Activated CD8-positive, alpha-beta memory T cell treated with anti-CD3 and anti-CD28 coated beads for 4 hours (primary cell): ENCODE data around the gene MRPL53.
"Not testable (repeated sequence)": the region's sequence is repeated elsewhere in the genome, so short reads cannot be mapped to it uniquely, and the experiment has no call there.

ENCODE experiments used
- DNase-seq, 2 donors: peaks; one replicate each; pipeline ENCODE4 v3.0.0-alpha.2; 2020; ENCODE audit warnings: low read depth in 2 of 2

The MRPL53 gene

GRCh38 chr2:74482801-74483674 is 10.6 kb upstream of the MRPL53 start, which contains the start of the genes CCDC142 and TTC31:
Gene CCDC142, minus strand, starts transcription at chr2:74482998. Its CDS starts 161 bp downstream, at chr2:74482837.
Gene TTC31, plus strand, starts transcription at chr2:74483081. Its CDS starts 15 bp downstream, at chr2:74483096.
- peak; percentile 85 to 90 for DNase-seq

- DNase-seq, result no peak
Measured at GRCh38 chr2:74481961-74482800, 9.7 kb upstream of the MRPL53 start.

GRCh38 chr2:74481431-74481830 is 9.0 kb upstream of the MRPL53 start:
- no peak for DNase-seq

GRCh38 chr2:74474899-74475298 is 2.4 kb upstream of the MRPL53 start:
- no peak for DNase-seq

GRCh38 chr2:74474481-74474880 is 2.0 kb upstream of the MRPL53 start:
- no peak for DNase-seq

- no peak for DNase-seq
Measured at GRCh38 chr2:74472945-74473258, 422 bp upstream of the MRPL53 start.

- DNase-seq, result no peak
Measured at GRCh38 chr2:74471332-74472065, 981 bp downstream of the MRPL53 start.

- not testable (repeated sequence) for DNase-seq
Measured at GRCh38 chr2:74470742-74471141, 1.7 kb downstream of the MRPL53 start.

- DNase-seq, result no peak
Measured at GRCh38 chr2:74464406-74464805, 8.1 kb downstream of the MRPL53 start.

GRCh38 chr2:74462786-74463105 is 9.7 kb downstream of the MRPL53 start:
- DNase-seq, result no peak

GRCh38 chr2:74462054-74462785 is 10.3 kb downstream of the MRPL53 start:
- no peak for DNase-seq

- DNase-seq, result no peak
Measured at GRCh38 chr2:74461187-74462053, 11.1 kb downstream of the MRPL53 start.

GRCh38 chr2:74460187-74460586 is 12.3 kb downstream of the MRPL53 start:
- DNase-seq, result not testable (repeated sequence)

GRCh38 chr2:74459503-74460118 is 12.9 kb downstream of the MRPL53 start:
- not testable (repeated sequence) for DNase-seq

- DNase-seq, result no peak
Measured at GRCh38 chr2:74458938-74459363, 13.5 kb downstream of the MRPL53 start.

GRCh38 chr2:74458132-74458937 is 14.1 kb downstream of the MRPL53 start, which contains the start of gene WBP1:
Gene WBP1, plus strand, starts transcription at chr2:74458438. Its CDS starts 165 bp downstream, at chr2:74458603.
- DNase-seq, result peak; percentile 97 to 99

- DNase-seq, result peak; percentile 72 to 78
Measured at GRCh38 chr2:74457549-74458131, 14.8 kb downstream of the MRPL53 start.

GRCh38 chr2:74457129-74457548 is 15.3 kb downstream of the MRPL53 start:
- DNase-seq, result no peak
